ENCODE results near the gene STAB1.

STAB1 gene

DNA sequence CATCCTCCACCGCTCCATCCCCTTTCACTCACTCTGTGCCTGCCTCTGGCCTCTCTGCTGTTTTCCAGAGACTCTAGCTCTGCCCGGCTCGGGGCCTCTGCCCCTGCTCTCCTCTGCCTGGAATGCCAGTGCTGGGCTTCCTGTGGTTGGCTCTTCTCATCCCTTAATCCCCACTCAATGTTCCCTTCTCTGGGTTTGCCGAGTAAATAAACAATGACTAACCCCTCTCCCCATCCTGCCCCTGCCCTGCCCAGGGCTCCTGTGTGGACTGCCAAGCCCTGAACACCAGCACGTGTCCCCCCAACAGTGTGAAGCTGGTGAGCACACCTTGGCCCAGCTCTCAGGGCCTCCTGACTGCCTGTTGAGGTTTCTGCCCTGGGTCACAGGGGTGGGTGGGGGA is 12.2 kb downstream of the STAB1 start:
- DNase-seq (ENCODE audit: low read depth in 1 of 2, low spot score in 1 of 2): no peak
- Histone ChIP-seq H3K4me3 (replicated peaks; ENCODE audit: insufficient read depth, low read length) (no peak overlapping the region), H3K27ac (replicated peaks) (no peak overlapping the region), H3K27me3 (ENCODE audit: insufficient read depth, poor library complexity, severe bottlenecking) (no peaks in the 10 kb centered on the region)
- TF ChIP-seq GABPA (IDR thresholded peaks at IDR 0.05; ENCODE audit: low read depth) (no peak), POLR2AphosphoS5 (IDR thresholded peaks at IDR 0.05; ENCODE audit: low read depth) (no peak), REST (IDR thresholded peaks at IDR 0.05; ENCODE audit: insufficient replicate concordance, low read depth) (no peak), CTCF (IDR thresholded peaks at IDR 0.05; ENCODE audit: insufficient read depth, low read length) (no peak), SPI1 (IDR thresholded peaks at IDR 0.05; ENCODE audit: borderline replicate concordance, low read depth) (no peak)

DNA sequence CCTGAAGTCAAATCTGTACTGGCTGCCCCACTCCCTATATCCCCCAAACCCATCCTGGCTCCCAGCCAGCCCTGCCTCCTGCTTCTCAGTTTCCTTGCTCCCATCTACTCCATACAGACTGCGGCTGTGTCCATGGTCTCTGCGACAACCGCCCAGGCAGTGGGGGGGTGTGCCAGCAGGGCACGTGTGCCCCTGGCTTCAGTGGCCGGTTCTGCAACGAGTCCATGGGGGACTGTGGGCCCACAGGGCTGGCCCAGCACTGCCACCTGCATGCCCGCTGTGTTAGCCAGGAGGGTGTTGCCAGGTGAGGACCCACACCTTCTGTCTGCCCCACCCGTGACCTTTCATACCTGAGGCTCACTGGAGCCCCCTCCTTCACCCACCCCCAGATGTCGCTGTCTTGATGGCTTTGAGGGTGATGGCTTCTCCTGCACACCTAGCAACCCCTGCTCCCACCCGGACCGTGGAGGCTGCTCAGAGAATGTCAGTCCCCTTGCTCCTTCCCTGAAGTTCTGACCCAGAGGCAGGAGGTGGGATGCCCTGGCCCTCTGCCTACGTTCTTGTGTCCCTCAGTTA is 14.7 kb downstream of the STAB1 start:
- DNase-seq (ENCODE audit: low read depth in 1 of 2, low spot score in 1 of 2): no peak

More for the DNA sequence above, 14.7 kb downstream of the STAB1 start:
- TF ChIP-seq SPI1 (IDR thresholded peaks at IDR 0.05; ENCODE audit: borderline replicate concordance, low read depth) (no peak), GABPA (IDR thresholded peaks at IDR 0.05; ENCODE audit: low read depth) (no peak), POLR2AphosphoS5 (IDR thresholded peaks at IDR 0.05; ENCODE audit: low read depth) (no peak), CTCF (IDR thresholded peaks at IDR 0.05; ENCODE audit: insufficient read depth, low read length) (no peak), REST (IDR thresholded peaks at IDR 0.05; ENCODE audit: insufficient replicate concordance, low read depth) (no peak)
- H3K4me3 ChIP-seq (replicated peaks; ENCODE audit: insufficient read depth, low read length): no peak overlapping the region
- no peak overlapping the region for H3K27ac ChIP-seq (replicated peaks)
- H3K27me3 ChIP-seq (ENCODE audit: insufficient read depth, poor library complexity, severe bottlenecking): no peaks in the 10 kb centered on the region

Data from HL-60 (cell line).